HepG2 (cell line): ENCODE measurements around the gene MBD2. TPM values are rescaled to one million over a fixed set of nuclear protein-coding genes. Genes with fewer than 3 reads are reported as not detected.

Experiments used
- CBFB ChIP-seq: sonication (generic); formaldehyde crosslinking; IDR thresholded peaks from 2 replicates; pipeline ENCODE4 v1.4.0; 2020; ENCODE audit warnings: missing genetic modification reagents
- CBX2 ChIP-seq, 2 experiments: fragments of 200-600 bp in 1 of 2; sonication (generic); formaldehyde crosslinking in 1 of 2; IDR thresholded peaks; 2 replicates each; pipeline versions ENCODE4 v1.7.0 to v1.8.1; 2018 to 2022; ENCODE audit warnings: low read depth in 2 of 2, low read length in 1 of 2, mild to moderate bottlenecking in 1 of 2, missing genetic modification reagents in 1 of 2
- HCFC1 ChIP-seq: fragments of 150-350 bp; IDR thresholded peaks from 2 replicates; pipeline ENCODE4 v1.6.1; 2014; ENCODE audit warnings: low read depth, low read length
- ZFP36L2 ChIP-seq: sonication (generic); formaldehyde crosslinking; IDR thresholded peaks from 2 replicates; pipeline ENCODE4 v1.4.0; 2020; ENCODE audit warnings: missing genetic modification reagents
- ZNF746 ChIP-seq: sonication (generic); formaldehyde crosslinking; IDR thresholded peaks from 2 replicates; pipeline ENCODE4 v1.8.0; 2022; ENCODE audit warnings: mild to moderate bottlenecking, missing genetic modification reagents
- ZNF790 ChIP-seq: sonication (generic); formaldehyde crosslinking; IDR thresholded peaks from 2 replicates; pipeline ENCODE4 v1.8.0; 2022; ENCODE audit warnings: missing genetic modification reagents, mild to moderate bottlenecking, borderline replicate concordance
- ZZZ3 ChIP-seq: sonication (generic); formaldehyde crosslinking; IDR thresholded peaks from 2 replicates; pipeline ENCODE4 v1.4.0; 2020; ENCODE audit warnings: missing genetic modification reagents, mild to moderate bottlenecking, borderline replicate concordance
- polyA plus RNA-seq, 8 experiments: library from polyadenylated mRNA; depleted of rRNA in 3 of 8; stranded (reverse) in 7 of 8; unstranded in 1 of 8; fragments of >200 nt; fragmentation: Illumina TruSeq in 4 of 8; extraction: Trizol in 4 of 8; gene quantifications; 2 replicates each; pipeline versions ENCODE4 v1.2.1 to v1.2.3, GENCODE V29; 2011 to 2016; ENCODE audit warnings: low read depth in 4 of 8, missing spikeins in 1 of 8, mixed read lengths in 1 of 8; ENCODE audit not compliant: insufficient read depth in 1 of 8
- total RNA-seq, 5 experiments: library from RNA; depleted of rRNA; stranded (reverse); fragments of >200 nt; fragmentation: Illumina TruSeq; extraction: Trizol; gene quantifications; 2 replicates each; pipeline ENCODE4 v1.2.3, GENCODE V29; 2016; ENCODE audit warnings: low read depth in 1 of 5
- TF ChIP-seq, protein P1 (sequence below): sonication (generic); formaldehyde crosslinking; IDR thresholded peaks from 2 replicates; pipeline ENCODE4 v1.9.0; 2021; ENCODE audit warnings: mild to moderate bottlenecking, missing genetic modification reagents
- TF ChIP-seq, protein P2 (sequence below): sonication (generic); formaldehyde crosslinking; IDR thresholded peaks from 2 replicates; pipeline ENCODE4 v1.5.1; 2020; ENCODE audit warnings: mild to moderate bottlenecking, missing genetic modification reagents, moderate library complexity
- TF ChIP-seq, protein P3 (sequence below): sonication (generic); formaldehyde crosslinking; IDR thresholded peaks from 2 replicates; pipeline ENCODE4 v1.4.0; 2020; ENCODE audit warnings: low read depth, missing genetic modification reagents
- TF ChIP-seq, protein P4 (sequence below): sonication (generic); formaldehyde crosslinking; IDR thresholded peaks from 2 replicates; pipeline ENCODE4; 2020; ENCODE audit warnings: missing genetic modification reagents, mild to moderate bottlenecking, borderline replicate concordance

MBD2 gene
- total and polyA plus RNA-seq, 2 of the 13 experiments (the other 11 are each of a cell fraction or from before 2014, with no cell fraction given), result 19.1 to 38.5 TPM

DNA sequence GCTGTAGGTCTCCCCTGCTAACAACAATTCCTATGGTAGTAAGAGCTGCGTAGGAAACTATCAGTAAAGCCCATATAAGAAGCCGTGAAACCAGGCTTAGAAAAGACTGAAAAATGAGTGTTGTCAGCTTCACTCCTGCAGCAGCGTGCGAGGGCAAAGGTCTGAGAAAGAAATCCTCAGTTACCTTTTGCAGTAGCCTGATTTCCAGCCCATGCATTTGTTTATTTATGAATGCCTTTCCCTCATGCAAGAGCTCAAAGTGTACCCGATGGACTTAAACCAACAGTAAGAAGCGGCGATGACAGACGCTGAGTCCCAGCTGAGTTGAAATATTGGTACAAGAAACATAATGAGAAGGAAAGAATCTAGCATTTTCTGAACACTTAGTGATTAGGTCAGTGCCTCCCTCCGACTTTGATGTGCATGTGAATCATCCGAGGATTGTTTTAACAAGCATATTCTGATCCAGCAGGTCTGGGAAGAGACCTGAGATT, 29.8 kb upstream of the MBD2 start (continued):
- TF ChIP-seq, protein P1, sequence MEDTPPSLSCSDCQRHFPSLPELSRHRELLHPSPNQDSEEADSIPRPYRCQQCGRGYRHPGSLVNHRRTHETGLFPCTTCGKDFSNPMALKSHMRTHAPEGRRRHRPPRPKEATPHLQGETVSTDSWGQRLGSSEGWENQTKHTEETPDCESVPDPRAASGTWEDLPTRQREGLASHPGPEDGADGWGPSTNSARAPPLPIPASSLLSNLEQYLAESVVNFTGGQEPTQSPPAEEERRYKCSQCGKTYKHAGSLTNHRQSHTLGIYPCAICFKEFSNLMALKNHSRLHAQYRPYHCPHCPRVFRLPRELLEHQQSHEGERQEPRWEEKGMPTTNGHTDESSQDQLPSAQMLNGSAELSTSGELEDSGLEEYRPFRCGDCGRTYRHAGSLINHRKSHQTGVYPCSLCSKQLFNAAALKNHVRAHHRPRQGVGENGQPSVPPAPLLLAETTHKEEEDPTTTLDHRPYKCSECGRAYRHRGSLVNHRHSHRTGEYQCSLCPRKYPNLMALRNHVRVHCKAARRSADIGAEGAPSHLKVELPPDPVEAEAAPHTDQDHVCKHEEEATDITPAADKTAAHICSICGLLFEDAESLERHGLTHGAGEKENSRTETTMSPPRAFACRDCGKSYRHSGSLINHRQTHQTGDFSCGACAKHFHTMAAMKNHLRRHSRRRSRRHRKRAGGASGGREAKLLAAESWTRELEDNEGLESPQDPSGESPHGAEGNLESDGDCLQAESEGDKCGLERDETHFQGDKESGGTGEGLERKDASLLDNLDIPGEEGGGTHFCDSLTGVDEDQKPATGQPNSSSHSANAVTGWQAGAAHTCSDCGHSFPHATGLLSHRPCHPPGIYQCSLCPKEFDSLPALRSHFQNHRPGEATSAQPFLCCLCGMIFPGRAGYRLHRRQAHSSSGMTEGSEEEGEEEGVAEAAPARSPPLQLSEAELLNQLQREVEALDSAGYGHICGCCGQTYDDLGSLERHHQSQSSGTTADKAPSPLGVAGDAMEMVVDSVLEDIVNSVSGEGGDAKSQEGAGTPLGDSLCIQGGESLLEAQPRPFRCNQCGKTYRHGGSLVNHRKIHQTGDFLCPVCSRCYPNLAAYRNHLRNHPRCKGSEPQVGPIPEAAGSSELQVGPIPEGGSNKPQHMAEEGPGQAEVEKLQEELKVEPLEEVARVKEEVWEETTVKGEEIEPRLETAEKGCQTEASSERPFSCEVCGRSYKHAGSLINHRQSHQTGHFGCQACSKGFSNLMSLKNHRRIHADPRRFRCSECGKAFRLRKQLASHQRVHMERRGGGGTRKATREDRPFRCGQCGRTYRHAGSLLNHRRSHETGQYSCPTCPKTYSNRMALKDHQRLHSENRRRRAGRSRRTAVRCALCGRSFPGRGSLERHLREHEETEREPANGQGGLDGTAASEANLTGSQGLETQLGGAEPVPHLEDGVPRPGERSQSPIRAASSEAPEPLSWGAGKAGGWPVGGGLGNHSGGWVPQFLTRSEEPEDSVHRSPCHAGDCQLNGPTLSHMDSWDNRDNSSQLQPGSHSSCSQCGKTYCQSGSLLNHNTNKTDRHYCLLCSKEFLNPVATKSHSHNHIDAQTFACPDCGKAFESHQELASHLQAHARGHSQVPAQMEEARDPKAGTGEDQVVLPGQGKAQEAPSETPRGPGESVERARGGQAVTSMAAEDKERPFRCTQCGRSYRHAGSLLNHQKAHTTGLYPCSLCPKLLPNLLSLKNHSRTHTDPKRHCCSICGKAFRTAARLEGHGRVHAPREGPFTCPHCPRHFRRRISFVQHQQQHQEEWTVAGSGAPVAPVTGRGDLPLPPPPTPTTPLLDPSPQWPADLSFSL (CRISPR knock-in tag), result no peak
- TF ChIP-seq HCFC1 (no peak), ZZZ3 (CRISPR knock-in tag) (0 out of 2 replicates have a peak, but pooled peaks have one; percentile 32), ZNF790 (CRISPR knock-in tag) (no peak), CBFB (0 out of 2 replicates have a peak, but pooled peaks have one; percentile 41), CBX2 (IDR thresholded peaks at IDR 0.05; ENCODE audit: low read depth, low read length) (no peak), CBX2 (CRISPR knock-in tag; IDR thresholded peaks at IDR 0.05; ENCODE audit: low read depth) (no peak), ZFP36L2 (CRISPR knock-in tag) (no peak), ZNF746 (CRISPR knock-in tag) (no peak)
- TF ChIP-seq, protein P2, sequence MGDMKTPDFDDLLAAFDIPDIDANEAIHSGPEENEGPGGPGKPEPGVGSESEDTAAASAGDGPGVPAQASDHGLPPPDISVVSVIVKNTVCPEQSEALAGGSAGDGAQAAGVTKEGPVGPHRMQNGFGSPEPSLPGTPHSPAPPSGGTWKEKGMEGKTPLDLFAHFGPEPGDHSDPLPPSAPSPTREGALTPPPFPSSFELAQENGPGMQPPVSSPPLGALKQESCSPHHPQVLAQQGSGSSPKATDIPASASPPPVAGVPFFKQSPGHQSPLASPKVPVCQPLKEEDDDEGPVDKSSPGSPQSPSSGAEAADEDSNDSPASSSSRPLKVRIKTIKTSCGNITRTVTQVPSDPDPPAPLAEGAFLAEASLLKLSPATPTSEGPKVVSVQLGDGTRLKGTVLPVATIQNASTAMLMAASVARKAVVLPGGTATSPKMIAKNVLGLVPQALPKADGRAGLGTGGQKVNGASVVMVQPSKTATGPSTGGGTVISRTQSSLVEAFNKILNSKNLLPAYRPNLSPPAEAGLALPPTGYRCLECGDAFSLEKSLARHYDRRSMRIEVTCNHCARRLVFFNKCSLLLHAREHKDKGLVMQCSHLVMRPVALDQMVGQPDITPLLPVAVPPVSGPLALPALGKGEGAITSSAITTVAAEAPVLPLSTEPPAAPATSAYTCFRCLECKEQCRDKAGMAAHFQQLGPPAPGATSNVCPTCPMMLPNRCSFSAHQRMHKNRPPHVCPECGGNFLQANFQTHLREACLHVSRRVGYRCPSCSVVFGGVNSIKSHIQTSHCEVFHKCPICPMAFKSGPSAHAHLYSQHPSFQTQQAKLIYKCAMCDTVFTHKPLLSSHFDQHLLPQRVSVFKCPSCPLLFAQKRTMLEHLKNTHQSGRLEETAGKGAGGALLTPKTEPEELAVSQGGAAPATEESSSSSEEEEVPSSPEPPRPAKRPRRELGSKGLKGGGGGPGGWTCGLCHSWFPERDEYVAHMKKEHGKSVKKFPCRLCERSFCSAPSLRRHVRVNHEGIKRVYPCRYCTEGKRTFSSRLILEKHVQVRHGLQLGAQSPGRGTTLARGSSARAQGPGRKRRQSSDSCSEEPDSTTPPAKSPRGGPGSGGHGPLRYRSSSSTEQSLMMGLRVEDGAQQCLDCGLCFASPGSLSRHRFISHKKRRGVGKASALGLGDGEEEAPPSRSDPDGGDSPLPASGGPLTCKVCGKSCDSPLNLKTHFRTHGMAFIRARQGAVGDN (CRISPR knock-in tag), result no peak
- TF ChIP-seq, protein P3, sequence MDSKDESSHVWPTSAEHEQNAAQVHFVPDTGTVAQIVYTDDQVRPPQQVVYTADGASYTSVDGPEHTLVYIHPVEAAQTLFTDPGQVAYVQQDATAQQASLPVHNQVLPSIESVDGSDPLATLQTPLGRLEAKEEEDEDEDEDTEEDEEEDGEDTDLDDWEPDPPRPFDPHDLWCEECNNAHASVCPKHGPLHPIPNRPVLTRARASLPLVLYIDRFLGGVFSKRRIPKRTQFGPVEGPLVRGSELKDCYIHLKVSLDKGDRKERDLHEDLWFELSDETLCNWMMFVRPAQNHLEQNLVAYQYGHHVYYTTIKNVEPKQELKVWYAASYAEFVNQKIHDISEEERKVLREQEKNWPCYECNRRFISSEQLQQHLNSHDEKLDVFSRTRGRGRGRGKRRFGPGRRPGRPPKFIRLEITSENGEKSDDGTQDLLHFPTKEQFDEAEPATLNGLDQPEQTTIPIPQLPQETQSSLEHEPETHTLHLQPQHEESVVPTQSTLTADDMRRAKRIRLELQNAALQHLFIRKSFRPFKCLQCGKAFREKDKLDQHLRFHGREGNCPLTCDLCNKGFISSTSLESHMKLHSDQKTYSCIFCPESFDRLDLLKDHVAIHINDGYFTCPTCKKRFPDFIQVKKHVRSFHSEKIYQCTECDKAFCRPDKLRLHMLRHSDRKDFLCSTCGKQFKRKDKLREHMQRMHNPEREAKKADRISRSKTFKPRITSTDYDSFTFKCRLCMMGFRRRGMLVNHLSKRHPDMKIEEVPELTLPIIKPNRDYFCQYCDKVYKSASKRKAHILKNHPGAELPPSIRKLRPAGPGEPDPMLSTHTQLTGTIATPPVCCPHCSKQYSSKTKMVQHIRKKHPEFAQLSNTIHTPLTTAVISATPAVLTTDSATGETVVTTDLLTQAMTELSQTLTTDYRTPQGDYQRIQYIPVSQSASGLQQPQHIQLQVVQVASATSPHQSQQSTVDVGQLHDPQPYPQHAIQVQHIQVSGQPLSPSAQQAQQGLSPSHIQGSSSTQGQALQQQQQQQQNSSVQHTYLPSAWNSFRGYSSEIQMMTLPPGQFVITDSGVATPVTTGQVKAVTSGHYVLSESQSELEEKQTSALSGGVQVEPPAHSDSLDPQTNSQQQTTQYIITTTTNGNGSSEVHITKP, result no peak
- TF ChIP-seq, protein P4, sequence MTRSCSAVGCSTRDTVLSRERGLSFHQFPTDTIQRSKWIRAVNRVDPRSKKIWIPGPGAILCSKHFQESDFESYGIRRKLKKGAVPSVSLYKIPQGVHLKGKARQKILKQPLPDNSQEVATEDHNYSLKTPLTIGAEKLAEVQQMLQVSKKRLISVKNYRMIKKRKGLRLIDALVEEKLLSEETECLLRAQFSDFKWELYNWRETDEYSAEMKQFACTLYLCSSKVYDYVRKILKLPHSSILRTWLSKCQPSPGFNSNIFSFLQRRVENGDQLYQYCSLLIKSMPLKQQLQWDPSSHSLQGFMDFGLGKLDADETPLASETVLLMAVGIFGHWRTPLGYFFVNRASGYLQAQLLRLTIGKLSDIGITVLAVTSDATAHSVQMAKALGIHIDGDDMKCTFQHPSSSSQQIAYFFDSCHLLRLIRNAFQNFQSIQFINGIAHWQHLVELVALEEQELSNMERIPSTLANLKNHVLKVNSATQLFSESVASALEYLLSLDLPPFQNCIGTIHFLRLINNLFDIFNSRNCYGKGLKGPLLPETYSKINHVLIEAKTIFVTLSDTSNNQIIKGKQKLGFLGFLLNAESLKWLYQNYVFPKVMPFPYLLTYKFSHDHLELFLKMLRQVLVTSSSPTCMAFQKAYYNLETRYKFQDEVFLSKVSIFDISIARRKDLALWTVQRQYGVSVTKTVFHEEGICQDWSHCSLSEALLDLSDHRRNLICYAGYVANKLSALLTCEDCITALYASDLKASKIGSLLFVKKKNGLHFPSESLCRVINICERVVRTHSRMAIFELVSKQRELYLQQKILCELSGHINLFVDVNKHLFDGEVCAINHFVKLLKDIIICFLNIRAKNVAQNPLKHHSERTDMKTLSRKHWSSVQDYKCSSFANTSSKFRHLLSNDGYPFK (CRISPR knock-in tag), result no peak
